ENCODE data around the gene RTN4RL2.

Gene RTN4RL2

GRCh38 chr11:57463671-57464538 is 3.6 kb downstream of the RTN4RL2 start:
- DNase-seq (ENCODE audit: low read depth) = no peak
- H3K4me3 ChIP-seq (ENCODE audit: low read depth, low read length) = no peak overlapping the region
- no peak for TF ChIP-seq CTCF (conservative IDR thresholded peaks at IDR 0.05; ENCODE audit: low read depth, low read length)

- no peak overlapping the region for H3K4me3 ChIP-seq (ENCODE audit: low read depth, low read length)
- no peak for TF ChIP-seq CTCF (conservative IDR thresholded peaks at IDR 0.05; ENCODE audit: low read depth, low read length)
- DNase-seq (ENCODE audit: low read depth) = no peak
Observed at GRCh38 chr11:57464539-57465181, 4.3 kb downstream of the RTN4RL2 start.

- no peak for TF ChIP-seq CTCF (conservative IDR thresholded peaks at IDR 0.05; ENCODE audit: low read depth, low read length)
- DNase-seq (ENCODE audit: low read depth) = no peak
Observed at GRCh38 chr11:57466680-57467079, 6.4 kb downstream of the RTN4RL2 start.

GRCh38 chr11:57467508-57468157 is 7.3 kb downstream of the RTN4RL2 start:
- TF ChIP-seq CTCF (conservative IDR thresholded peaks at IDR 0.05; ENCODE audit: low read depth, low read length) = no peak
- H3K4me3 ChIP-seq (ENCODE audit: low read depth, low read length) = no peak overlapping the region
- no peak for DNase-seq (ENCODE audit: low read depth)

More at GRCh38 chr11:57466680-57467079, 6.4 kb downstream of the RTN4RL2 start:
- H3K4me3 ChIP-seq (ENCODE audit: low read depth, low read length) = no peak overlapping the region

- no peak overlapping the region for H3K4me3 ChIP-seq (ENCODE audit: low read depth, low read length)
- no peak for DNase-seq (ENCODE audit: low read depth)
- no peak for TF ChIP-seq CTCF (conservative IDR thresholded peaks at IDR 0.05; ENCODE audit: low read depth, low read length)
Observed at GRCh38 chr11:57468276-57468675, 7.9 kb downstream of the RTN4RL2 start.

- no peak for TF ChIP-seq CTCF (conservative IDR thresholded peaks at IDR 0.05; ENCODE audit: low read depth, low read length)
- DNase-seq (ENCODE audit: low read depth) = no peak
- no peak overlapping the region for H3K4me3 ChIP-seq (ENCODE audit: low read depth, low read length)
Observed at GRCh38 chr11:57469268-57469667, 8.9 kb downstream of the RTN4RL2 start.
